HepG2 (cell line): ENCODE data around the gene GADD45GIP1. TPM values are rescaled to one million over a fixed set of nuclear protein-coding genes. Genes with fewer than 3 reads are reported as not detected.

Source experiments
- ATF7 ChIP-seq, 2 experiments: fragments of 450-650 bp in 1 of 2; sonication (generic) in 1 of 2; formaldehyde crosslinking in 1 of 2; IDR thresholded peaks; 2 replicates each; pipeline versions ENCODE4 v1.4.0 to v1.6.1; 2016 to 2020; ENCODE audit warnings: antibody characterized with exemption in 1 of 2, mild to moderate bottlenecking in 1 of 2, missing genetic modification reagents in 1 of 2
- FIP1L1 ChIP-seq: fragments of 200-400 bp; formaldehyde crosslinking; IDR thresholded peaks from 2 replicates; pipeline ENCODE4 v1.6.1; 2018; ENCODE audit warnings: low read depth, mild to moderate bottlenecking, low read length, moderate library complexity, borderline replicate concordance; ENCODE audit not compliant: insufficient read depth
- FOSL1 ChIP-seq: sonication (generic); formaldehyde crosslinking; IDR thresholded peaks from 2 replicates; pipeline ENCODE4 v1.9.0; 2021; ENCODE audit warnings: missing genetic modification reagents, borderline replicate concordance
- HOXA5 ChIP-seq: sonication (generic); formaldehyde crosslinking; IDR thresholded peaks from 2 replicates; pipeline ENCODE4 v1.4.0; 2020; ENCODE audit warnings: missing genetic modification reagents
- MBNL3 ChIP-seq: fragments of 250-450 bp; sonication (Bioruptor Pico); conservative IDR thresholded peaks from 2 replicates; pipeline ENCODE4 v1.8.0; 2022; ENCODE audit warnings: mild to moderate bottlenecking, inconsistent platforms
- MLLT10 ChIP-seq: sonication (generic); formaldehyde crosslinking; IDR thresholded peaks from 2 replicates; pipeline ENCODE4 v1.4.0; 2020; ENCODE audit warnings: missing genetic modification reagents
- MYC ChIP-seq: sonication (generic); formaldehyde crosslinking; IDR thresholded peaks from 2 replicates; pipeline ENCODE4 v1.9.0; 2021; ENCODE audit warnings: missing genetic modification reagents, borderline replicate concordance
- PHF21A ChIP-seq: sonication (generic); formaldehyde crosslinking; IDR thresholded peaks from 2 replicates; pipeline ENCODE4 v1.5.0; 2020; ENCODE audit warnings: mild to moderate bottlenecking, missing genetic modification reagents
- RERE ChIP-seq: IDR thresholded peaks from 2 replicates; pipeline ENCODE4 v1.6.1; 2016; ENCODE audit warnings: low read depth, missing genetic modification reagents, missing compliant biosample characterization
- RFXAP ChIP-seq: sonication (generic); formaldehyde crosslinking; IDR thresholded peaks from 2 replicates; pipeline ENCODE4 v1.4.0; 2020; ENCODE audit warnings: missing genetic modification reagents, borderline replicate concordance
- SNAPC5 ChIP-seq: sonication (generic); formaldehyde crosslinking; IDR thresholded peaks from 2 replicates; pipeline ENCODE4 v1.8.1; 2023; ENCODE audit warnings: mild to moderate bottlenecking, missing genetic modification reagents, borderline replicate concordance
- STAT6 ChIP-seq: sonication (generic); formaldehyde crosslinking; IDR thresholded peaks from 2 replicates; pipeline ENCODE4 v1.4.0; 2020; ENCODE audit warnings: missing genetic modification reagents, mild to moderate bottlenecking, borderline replicate concordance
- TBX2 ChIP-seq: sonication (generic); formaldehyde crosslinking; IDR thresholded peaks from 2 replicates; pipeline ENCODE4 v1.5.0; 2020; ENCODE audit warnings: missing genetic modification reagents, mild to moderate bottlenecking, borderline replicate concordance
- YEATS2 ChIP-seq: sonication (generic); formaldehyde crosslinking; IDR thresholded peaks from 2 replicates; pipeline ENCODE4 v1.4.0; 2020; ENCODE audit warnings: missing genetic modification reagents, borderline replicate concordance
- ZNF180 ChIP-seq: sonication (generic); formaldehyde crosslinking; IDR thresholded peaks from 2 replicates; pipeline ENCODE4 v1.4.0; 2020; ENCODE audit warnings: low read depth, missing genetic modification reagents, borderline replicate concordance
- ZNF3 ChIP-seq: IDR thresholded peaks from 2 replicates; pipeline ENCODE4 v1.7.0; 2017; ENCODE audit warnings: inconsistent platforms
- ZNF382 ChIP-seq: sonication (generic); formaldehyde crosslinking; IDR thresholded peaks from 2 replicates; pipeline ENCODE4 v1.5.0; 2020; ENCODE audit warnings: missing genetic modification reagents, mild to moderate bottlenecking, borderline replicate concordance
- ZNF737 ChIP-seq: sonication (generic); formaldehyde crosslinking; IDR thresholded peaks from 2 replicates; pipeline ENCODE4 v1.5.0; 2020; ENCODE audit warnings: missing genetic modification reagents, mild to moderate bottlenecking, borderline replicate concordance
- ZNF790 ChIP-seq: sonication (generic); formaldehyde crosslinking; IDR thresholded peaks from 2 replicates; pipeline ENCODE4 v1.8.0; 2022; ENCODE audit warnings: missing genetic modification reagents, mild to moderate bottlenecking, borderline replicate concordance
- ZNF83 ChIP-seq: sonication (generic); formaldehyde crosslinking; IDR thresholded peaks from 2 replicates; pipeline ENCODE4 v1.4.0; 2020; ENCODE audit warnings: missing genetic modification reagents, mild to moderate bottlenecking, borderline replicate concordance
- polyA plus RNA-seq, 8 experiments: library from polyadenylated mRNA; depleted of rRNA in 3 of 8; stranded (reverse) in 7 of 8; unstranded in 1 of 8; fragments of >200 nt; fragmentation: Illumina TruSeq in 4 of 8; extraction: Trizol in 4 of 8; gene quantifications; 2 replicates each; pipeline versions ENCODE4 v1.2.1 to v1.2.3, GENCODE V29; 2011 to 2016; ENCODE audit warnings: low read depth in 4 of 8, missing spikeins in 1 of 8, mixed read lengths in 1 of 8; ENCODE audit not compliant: insufficient read depth in 1 of 8
- total RNA-seq, 5 experiments: library from RNA; depleted of rRNA; stranded (reverse); fragments of >200 nt; fragmentation: Illumina TruSeq; extraction: Trizol; gene quantifications; 2 replicates each; pipeline ENCODE4 v1.2.3, GENCODE V29; 2016; ENCODE audit warnings: low read depth in 1 of 5

GADD45GIP1 gene
- total and polyA plus RNA-seq, 2 of the 13 experiments (the other 11 are each of a cell fraction or from before 2014, with no cell fraction given) = 24.6 to 30.7 TPM

- TF ChIP-seq TBX2 (CRISPR knock-in tag) (no peak), FOSL1 (CRISPR knock-in tag) (no peak), STAT6 (CRISPR knock-in tag) (no peak), ZNF83 (CRISPR knock-in tag) (no peak), MYC (no peak), ZNF3 (CRISPR knock-in tag) (no peak), FIP1L1 (no peak), ZNF180 (CRISPR knock-in tag) (no peak), SNAPC5 (no peak), RFXAP (CRISPR knock-in tag) (no peak), HOXA5 (CRISPR knock-in tag) (no peak), ZNF790 (CRISPR knock-in tag) (no peak), RERE (CRISPR knock-in tag) (no peak), ZNF737 (CRISPR knock-in tag) (no peak; the same call in 1 of the 2 replicates), YEATS2 (no peak), MLLT10 (CRISPR knock-in tag) (no peak), MBNL3 (CRISPR knock-in tag) (no peak), ATF7 (IDR thresholded peaks at IDR 0.05) (no peak), ATF7 (CRISPR knock-in tag; IDR thresholded peaks at IDR 0.05) (no peak), PHF21A (CRISPR knock-in tag) (no peak), ZNF382 (CRISPR knock-in tag) (no peak)
Observed at GRCh38 chr19:12938779-12939601, 18.0 kb downstream of the GADD45GIP1 start (continued).
